Fibroblast of pulmonary artery (primary cell): ENCODE data around the gene RBFOX2.

ENCODE experiments used
- DNase-seq: peaks from one replicate; pipeline ENCODE4 v3.0.0-alpha.2; 2010; ENCODE audit warnings: low read depth
- H3K4me3 ChIP-seq: replicated peaks from 2 replicates; pipeline ENCODE4 v1.5.1; 2011; ENCODE audit warnings: low read depth, mild to moderate bottlenecking, control low read depth, low read length, moderate library complexity
- CTCF ChIP-seq: IDR thresholded peaks from 2 replicates; pipeline ENCODE4 v1.5.1; 2011; ENCODE audit warnings: mild to moderate bottlenecking, control low read depth, low read length, inconsistent platforms; ENCODE audit errors: missing control alignments

Gene RBFOX2

GRCh38 chr22:35993048-35993714, 35.4 kb downstream of the RBFOX2 start:
- TF ChIP-seq CTCF, result no peak
- H3K4me3 ChIP-seq, result no peak overlapping the region
- no peak for DNase-seq

- H3K4me3 ChIP-seq, result no peak overlapping the region
- no peak for TF ChIP-seq CTCF
- DNase-seq, result peak; percentile 56
These were observed 37.5 kb downstream of the RBFOX2 start for GRCh38 chr22:35991168-35991567.

DNA sequence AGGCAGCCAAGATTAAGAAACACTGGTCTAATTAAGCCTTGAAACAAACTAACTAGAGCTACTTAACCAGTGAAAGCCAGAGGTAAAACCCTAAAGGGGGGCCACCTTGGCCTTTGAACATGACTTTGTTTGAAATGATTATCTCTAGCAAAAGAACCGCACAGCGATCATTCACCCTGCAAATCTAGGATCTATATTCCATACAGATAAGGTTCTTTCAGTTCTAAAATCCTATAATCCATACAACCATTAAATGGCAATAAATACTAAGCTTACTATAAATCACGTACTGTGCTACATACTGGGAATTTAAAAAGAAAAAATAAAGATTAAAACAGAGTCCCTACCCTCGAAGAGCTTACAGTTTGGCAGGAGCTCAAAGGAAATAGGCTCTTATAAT, 40.6 kb downstream of the RBFOX2 start:
- no peak overlapping the region for H3K4me3 ChIP-seq
- no peak for TF ChIP-seq CTCF
- no peak for DNase-seq

GRCh38 chr22:35987487-35987886, 41.1 kb downstream of the RBFOX2 start:
- DNase-seq, result peak; percentile 38
- TF ChIP-seq CTCF, result no peak
- no peak overlapping the region for H3K4me3 ChIP-seq

DNA sequence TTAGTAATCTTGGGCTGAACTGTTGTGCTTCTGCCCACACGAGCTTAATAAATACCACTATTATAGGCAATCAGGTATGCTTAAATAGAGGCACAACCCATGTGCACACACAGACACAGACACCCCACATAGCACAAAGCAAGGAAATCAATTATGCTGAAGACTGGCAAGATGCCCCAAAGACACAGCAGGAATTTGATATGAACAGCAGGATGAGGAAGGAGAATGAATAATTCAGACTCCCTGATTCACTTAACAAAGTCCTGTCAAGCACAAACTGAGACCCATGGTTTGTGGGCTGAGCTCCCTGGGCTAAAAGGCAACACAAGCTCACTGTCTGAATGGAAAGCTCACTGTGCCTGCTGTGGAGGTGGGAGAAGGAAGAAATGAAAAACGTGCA, 42.5 kb downstream of the RBFOX2 start:
- DNase-seq, result peak; percentile 47
- no peak for TF ChIP-seq CTCF
- H3K4me3 ChIP-seq, result no peak overlapping the region

DNA sequence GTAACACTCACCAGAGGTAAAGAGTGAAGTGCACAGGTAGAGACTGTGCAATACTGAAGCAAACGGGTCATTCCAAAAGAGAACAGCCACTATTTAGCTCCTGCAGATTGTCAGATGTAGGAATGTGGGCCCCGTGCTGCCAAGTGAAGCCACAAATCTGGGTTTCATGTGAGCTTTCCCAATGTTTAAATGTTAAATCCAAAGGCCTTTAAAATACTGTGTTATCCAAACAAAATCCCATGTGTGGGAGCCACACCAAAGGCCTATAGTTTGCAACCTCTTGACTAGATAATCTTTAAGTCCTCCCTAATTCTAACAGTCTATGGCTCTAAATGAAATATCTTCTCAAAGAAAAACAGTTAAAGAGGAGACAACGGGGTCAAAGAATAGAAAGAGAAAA, 43.3 kb downstream of the RBFOX2 start:
- no peak for TF ChIP-seq CTCF
- no peak overlapping the region for H3K4me3 ChIP-seq
- no peak for DNase-seq
